ENCODE results near the gene PSMD9.
"Not testable (repeated sequence)": the region's sequence is repeated elsewhere in the genome, so short reads cannot be mapped to it uniquely, and the experiment has no call there.

Gene PSMD9

GRCh38 chr12:121888478-121889273 is at the start of gene PSMD9:
TSS of gene PSMD9 (plus strand) at chr12:121888790. CDS start at chr12:121888857, 67 bp downstream.
- DNase-seq: peak; percentile 97

DNA sequence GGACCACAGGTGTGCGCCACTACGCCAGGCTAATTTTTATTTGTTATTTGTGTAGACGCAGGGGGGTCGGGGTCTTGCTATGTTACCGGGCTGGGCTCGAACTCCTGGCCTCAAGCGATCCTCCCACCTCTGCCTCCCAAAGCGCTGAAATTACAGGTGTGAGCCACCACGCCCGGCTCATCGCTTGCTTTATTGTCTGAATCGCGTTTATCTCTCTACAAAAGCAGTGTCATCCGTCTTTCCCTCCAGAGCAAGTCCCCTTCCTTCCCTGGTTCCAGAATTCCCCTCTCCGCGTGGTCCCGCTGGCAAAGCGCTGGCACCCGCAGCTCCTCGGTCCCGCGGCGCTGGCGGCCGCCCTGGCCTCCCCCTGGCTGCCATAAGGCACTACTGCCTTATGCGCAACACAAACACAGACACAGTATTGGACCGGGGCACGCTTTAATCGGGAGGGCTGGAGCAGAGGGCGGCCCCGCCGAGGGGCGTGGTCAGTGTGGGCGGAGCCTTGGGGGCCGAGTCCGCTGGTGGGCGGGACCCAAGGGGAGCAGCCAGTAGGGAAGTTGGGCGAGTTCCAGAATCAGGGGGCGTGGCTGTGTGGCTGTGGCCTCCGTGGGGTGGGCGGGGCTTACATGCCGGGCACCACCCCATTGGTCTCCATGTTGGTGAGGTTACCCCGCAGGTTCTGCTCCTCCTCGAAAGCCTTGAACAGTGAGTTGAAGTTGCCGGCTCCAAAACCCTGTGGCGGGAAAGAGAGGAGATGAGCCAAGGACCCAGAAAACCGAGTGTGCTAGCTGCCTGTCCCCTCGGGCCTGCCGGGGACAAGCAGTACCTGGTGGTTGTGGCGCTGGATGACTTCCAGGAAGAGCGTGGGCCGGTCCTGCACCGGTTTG is 49.2 kb upstream of the PSMD9 start:
- peak; percentile 99 for DNase-seq

GRCh38 chr12:121839993-121840761 is 48.4 kb upstream of the PSMD9 start:
- DNase-seq: no peak

DNA sequence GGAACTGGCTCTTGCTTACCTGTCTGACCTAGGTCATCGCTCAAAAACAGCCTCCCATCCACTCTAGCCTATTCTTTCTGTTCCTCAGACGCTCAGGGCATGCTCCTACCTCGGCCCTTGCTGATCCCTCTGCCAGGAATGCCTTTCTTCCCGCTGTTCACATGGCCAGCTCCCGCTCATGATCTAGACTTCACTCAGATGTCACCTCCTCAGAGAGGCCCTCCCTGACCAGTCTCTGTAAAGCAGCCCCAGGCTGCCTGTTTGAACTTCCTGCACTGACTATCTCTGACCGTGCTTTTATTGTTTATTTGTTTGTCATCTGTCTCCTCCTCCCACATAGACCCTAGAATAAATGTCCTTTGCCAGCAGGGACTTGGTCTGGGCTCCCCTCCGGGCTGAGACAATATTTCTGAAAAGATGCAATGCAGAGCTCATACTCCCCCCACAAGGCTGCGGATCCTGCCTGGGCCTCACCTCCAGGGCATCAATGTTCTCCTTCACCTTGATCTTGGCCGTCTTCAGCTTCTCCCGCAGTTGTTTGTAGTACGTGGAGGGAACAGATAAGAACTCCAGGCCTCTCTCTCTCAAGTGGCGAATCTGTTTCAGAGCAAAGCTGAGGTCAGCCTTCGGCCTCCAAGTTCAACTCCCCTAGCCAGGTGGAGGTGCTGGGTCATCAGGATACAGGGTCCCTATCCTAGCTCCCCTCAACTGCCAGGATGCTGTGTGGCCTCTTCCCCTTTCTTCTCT is 45.2 kb upstream of the PSMD9 start:
- no peak for DNase-seq

DNA sequence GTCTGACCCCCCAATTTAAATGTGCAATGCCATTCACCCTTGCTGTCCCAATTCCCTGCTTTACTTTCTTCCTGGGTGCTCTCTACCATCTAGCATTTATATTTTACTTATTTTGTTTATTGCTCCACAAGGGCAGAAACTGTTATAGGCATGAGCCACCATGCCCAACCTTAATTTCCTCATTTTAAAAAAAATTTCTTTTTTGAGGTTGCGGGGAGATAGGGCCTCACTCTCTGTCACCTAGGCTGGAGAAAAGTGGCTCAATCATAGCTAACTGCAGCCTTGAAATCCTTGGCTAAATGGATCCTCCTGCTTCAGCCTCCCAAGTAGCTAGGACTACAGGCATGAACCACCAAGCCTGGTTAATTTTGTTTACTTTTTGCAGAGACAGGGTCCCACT is 42.9 kb upstream of the PSMD9 start:
- no peak for DNase-seq

DNA sequence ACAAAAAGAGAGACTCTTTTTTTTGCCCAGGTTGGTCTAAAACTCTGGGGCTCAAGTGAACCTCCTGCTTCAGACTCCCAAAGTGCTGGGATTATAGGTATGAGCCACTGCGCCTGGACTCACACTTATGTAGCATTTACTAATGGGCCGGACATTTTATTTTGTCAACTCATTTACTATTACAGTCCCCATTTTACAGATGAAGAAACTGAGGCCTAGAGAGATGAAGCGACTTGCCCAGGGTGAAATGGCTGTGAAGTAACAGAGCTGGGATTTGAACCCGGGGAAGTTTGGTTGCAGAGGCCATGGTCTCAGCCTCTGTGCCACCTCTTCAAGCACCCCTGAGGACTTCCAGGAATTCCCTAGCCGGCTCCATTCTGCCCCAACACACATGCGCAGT is 39.4 kb upstream of the PSMD9 start:
- no peak for DNase-seq

DNA sequence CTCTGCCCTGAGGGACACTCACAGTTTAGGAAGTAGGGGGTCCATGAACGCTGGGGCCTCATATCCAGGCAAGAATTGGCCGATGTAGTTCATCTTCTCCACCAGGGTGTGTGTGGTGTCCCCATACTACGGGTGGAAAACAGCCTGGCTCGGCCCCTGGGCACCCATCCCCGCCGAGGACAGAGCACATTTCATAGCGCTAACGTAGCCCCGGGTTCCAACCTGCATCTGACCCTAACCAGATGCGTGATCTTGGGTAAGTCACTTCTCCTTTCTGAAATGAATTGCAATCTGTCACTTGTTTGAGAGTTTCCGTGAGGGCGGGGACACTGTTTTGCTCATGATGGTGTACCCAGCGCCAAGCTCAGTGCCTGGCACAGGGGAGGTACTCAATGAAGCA is 38.9 kb upstream of the PSMD9 start:
- no peak for DNase-seq

DNA sequence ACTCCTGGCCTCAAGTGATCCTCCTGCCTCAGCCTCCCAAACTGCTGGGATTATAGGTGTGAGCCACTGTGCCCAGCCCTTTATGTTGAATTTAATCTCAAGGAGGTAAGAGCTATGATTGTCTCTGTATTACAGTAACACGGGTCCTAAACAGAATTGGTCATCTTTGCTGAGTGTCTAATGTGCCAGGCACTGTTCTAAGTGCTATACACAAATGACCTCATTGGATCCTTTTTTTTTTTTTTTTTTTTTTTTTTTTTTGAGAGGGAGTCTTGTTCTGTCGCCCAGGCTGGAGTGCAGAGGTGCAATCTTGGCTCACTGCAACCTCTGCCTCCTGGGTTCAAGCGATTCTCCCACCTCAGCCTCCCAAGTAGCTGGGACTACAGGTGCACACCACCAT is 36.2 kb upstream of the PSMD9 start:
- not testable (repeated sequence) for DNase-seq

GRCh38 chr12:121857322-121858246 is 31.0 kb upstream of the PSMD9 start:
- no peak for DNase-seq

DNA sequence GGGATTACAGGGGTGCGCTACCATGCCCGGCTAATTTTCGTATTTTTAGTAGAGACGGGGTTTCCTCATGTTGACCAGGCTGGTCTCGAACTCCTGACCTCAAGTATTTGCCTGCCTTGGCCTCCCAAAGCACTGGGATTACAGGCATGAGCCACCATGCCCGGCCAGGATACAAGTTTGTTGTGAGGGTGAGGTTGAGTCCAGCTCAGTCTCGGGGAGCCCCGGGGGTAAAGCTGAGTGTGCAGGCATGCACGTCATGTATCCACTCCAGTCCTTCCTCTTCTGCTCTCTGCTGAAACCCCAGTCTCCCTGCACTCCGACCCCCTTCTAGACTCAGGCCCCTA is 30.3 kb upstream of the PSMD9 start:
- DNase-seq: no peak

- no peak for DNase-seq
Measured at GRCh38 chr12:121858662-121859572, 29.7 kb upstream of the PSMD9 start, which contains the start of gene HPD. TSS of gene HPD (minus strand) at chr12:121858859. CDS start at chr12:121858823, 36 bp downstream.

- no peak for DNase-seq
Measured at GRCh38 chr12:121860257-121860656, 28.3 kb upstream of the PSMD9 start.

GRCh38 chr12:121860699-121861098 is 27.9 kb upstream of the PSMD9 start:
- not testable (repeated sequence) for DNase-seq

GRCh38 chr12:121861636-121862254 is 26.8 kb upstream of the PSMD9 start:
- no peak for DNase-seq

DNA sequence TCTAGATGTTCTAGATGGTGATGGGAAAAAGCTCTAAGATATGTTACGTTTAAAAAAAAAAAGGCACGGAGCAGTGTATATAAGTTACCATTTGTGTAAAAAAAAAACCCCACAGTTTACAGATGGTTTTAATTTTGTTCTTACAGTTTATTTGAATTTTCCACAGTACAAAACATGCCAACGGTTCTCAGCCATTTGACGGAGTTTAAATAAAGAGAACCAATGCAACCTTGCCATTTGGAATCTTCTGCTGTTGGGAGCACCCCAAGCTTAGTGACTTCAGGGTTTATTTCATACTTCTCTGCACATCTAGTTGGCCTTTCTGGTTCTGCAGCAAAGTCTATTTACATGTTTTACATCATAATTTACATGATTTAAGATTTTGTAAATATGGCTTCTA is 22.3 kb upstream of the PSMD9 start:
- no peak for DNase-seq

DNA sequence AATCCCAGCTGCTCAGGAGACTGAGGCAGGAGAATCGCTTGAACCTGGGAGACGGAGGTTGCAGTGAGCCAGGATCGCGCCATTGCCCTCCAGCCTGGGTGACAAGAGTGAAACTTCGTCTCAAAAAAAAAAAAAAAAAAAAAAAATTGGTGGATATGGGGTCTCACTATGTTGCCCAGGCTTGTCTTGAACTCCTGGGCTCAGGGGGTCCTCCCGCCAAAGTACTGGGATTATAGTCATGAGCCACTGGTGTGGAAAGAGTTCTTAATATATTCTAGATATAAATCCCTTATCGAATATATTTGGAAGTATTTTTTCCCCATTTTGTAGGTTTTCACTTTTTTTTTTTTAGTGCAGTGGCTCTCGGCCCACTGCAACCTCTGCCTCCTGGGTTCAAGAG is 19.4 kb upstream of the PSMD9 start:
- DNase-seq: not testable (repeated sequence)

DNA sequence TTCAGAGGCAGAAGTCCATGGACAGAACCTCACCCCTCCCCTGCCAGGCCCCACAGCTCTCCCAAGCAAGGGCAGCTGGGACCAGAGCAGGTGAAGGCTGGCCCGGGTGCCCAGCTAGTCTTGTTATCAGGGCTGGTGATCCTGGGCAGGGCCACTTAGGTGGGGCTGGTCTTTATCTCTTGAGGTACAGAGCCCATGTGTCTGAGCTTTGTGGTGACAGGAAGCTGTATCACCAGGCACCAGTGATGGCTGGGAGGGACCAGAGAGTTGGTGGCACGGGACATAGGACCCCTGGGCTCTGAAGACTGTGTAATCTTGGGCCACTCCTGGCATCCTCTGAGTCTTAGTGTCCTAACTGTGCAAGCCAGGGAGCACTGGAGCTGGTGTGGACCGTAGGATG is 17.1 kb upstream of the PSMD9 start:
- DNase-seq: no peak

GRCh38 chr12:121872546-121873215 is 15.9 kb upstream of the PSMD9 start:
- no peak for DNase-seq

- no peak for DNase-seq
Measured at GRCh38 chr12:121873216-121873569, 15.4 kb upstream of the PSMD9 start.
